Measurements from ENCODE around the gene RASA2. TPM values are rescaled to one million over a fixed set of nuclear protein-coding genes. Genes with fewer than 3 reads are reported as not detected.
A peak's percentile ranks its signal among the peaks of the same experiment; 100 is the strongest.

Gene RASA2
- total and polyA plus RNA-seq, 2 of the 8 experiments (the other 6 are each of a cell fraction or from before 2014, with no cell fraction given): 3.5 to 15.9 TPM

DNA sequence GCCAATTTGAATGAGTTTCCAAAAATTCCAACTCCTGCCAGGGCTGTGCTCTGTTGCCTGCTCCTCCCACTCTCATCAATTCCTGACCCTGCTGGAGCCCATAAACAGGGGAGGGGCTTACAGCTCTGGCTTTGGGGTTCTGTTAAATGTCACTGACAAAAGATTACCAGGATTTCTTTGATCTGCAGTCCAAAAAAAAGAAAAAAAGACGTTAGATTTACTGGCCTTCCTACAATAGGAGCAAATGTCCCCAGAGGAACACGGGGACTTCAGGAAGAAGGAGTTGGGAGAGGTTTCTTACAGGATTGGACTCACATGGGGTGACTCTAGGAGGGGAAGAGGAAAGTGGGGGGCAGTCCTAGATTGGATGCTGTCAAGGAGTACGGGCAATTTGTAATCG lies 167.0 kb downstream of the RASA2 start:
- Histone ChIP-seq H2AK5ac (ENCODE audit: low read depth, low read length) (no peak overlapping the region), H3K27me3 (replicated peaks in 1 of 4; ENCODE audit: control insufficient read depth in 3 of 4, extremely low read depth in 1 of 4, insufficient read depth in 3 of 4, low read length in 3 of 4) (peaks cover 1 to 10% (median 5%) of the 10 kb centered on the region in 4 experiments; a peak in 5 of 7 replicates), H3K18ac (ENCODE audit: extremely low read depth, low read length) (no peak overlapping the region), H2BK12ac (ENCODE audit: low read depth, low read length) (no peak overlapping the region), H3K4me3 (ENCODE audit: extremely low read depth in 1 of 4, insufficient read depth in 2 of 4, low read depth in 3 of 4, low read length in 4 of 4) (no peak overlapping the region), H3K4me2 (ENCODE audit: insufficient read depth in 1 of 2, low read depth in 2 of 2, low read length in 2 of 2) (no peak overlapping the region), H3K4me1 (replicated peaks in 1 of 4; ENCODE audit: control insufficient read depth in 3 of 4, insufficient read depth in 4 of 4, low read length in 3 of 4) (peaks cover 0 to 5% (median 0%) of the 10 kb centered on the region in 4 experiments; a peak in 1 of 7 replicates), H2BK15ac (ENCODE audit: low read length) (no peak overlapping the region), H3K27ac (ENCODE audit: low read depth, low read length) (no peak overlapping the region), H4K8ac (ENCODE audit: extremely low read depth, insufficient read depth, low read length) (no peak overlapping the region), H3K9me3 (ENCODE audit: insufficient read depth in 2 of 2, low read depth in 1 of 2, low read length in 1 of 2) (no peaks in the 10 kb centered on the region), H2BK120ac (replicated peaks; ENCODE audit: low read depth, low read length) (no peak overlapping the region), H3K9ac (replicated peaks in 1 of 4; ENCODE audit: extremely low read depth in 1 of 4, low read depth in 3 of 4, low read length in 3 of 4) (no peak overlapping the region), H2BK5ac (ENCODE audit: low read depth, low read length) (no peak overlapping the region), H3K4ac (replicated peaks; ENCODE audit: insufficient read length, low read depth, low read length) (no peak overlapping the region), H4K5ac (ENCODE audit: insufficient read length, low read depth, low read length) (no peak overlapping the region), H3K79me1 (ENCODE audit: low read depth, low read length) (no peaks in the 10 kb centered on the region), H3K14ac (ENCODE audit: insufficient read length) (no peak overlapping the region), H4K20me1 (replicated peaks in 1 of 2; ENCODE audit: control insufficient read depth in 1 of 2, insufficient read depth in 2 of 2, low read length in 2 of 2) (no peaks in the 10 kb centered on the region), H3K79me2 (ENCODE audit: control insufficient read depth in 1 of 2, insufficient read depth in 2 of 2, low read length in 2 of 2) (no peaks in the 10 kb centered on the region), H2BK20ac (ENCODE audit: low read length) (no peak overlapping the region), H3K23me2 (ENCODE audit: low read depth, low read length) (no peaks in the 10 kb centered on the region), H4K91ac (replicated peaks; ENCODE audit: insufficient read length, low read length) (no peak overlapping the region), H2AFZ (ENCODE audit: low read length) (0 out of 2 replicates have a peak overlapping the region, but pooled peaks have one; percentile 26), H3K23ac (ENCODE audit: insufficient read length) (no peak overlapping the region), H3K56ac (replicated peaks; ENCODE audit: insufficient read length, low read depth, low read length) (no peak overlapping the region), H3K36me3 (ENCODE audit: control insufficient read depth in 2 of 4, insufficient read depth in 4 of 4, low read length in 3 of 4) (no peaks in the 10 kb centered on the region)
- TF ChIP-seq CEBPB (IDR thresholded peaks at IDR 0.05; ENCODE audit: low read depth, low read length) (no peak), SIRT6 (IDR thresholded peaks at IDR 0.05; ENCODE audit: low read length) (no peak), KDM1A (IDR thresholded peaks at IDR 0.05; ENCODE audit: borderline replicate concordance, low read length) (no peak), ASH2L (IDR thresholded peaks at IDR 0.05; ENCODE audit: low read length) (no peak), SUZ12 (IDR thresholded peaks at IDR 0.05; ENCODE audit: low read length) (no peak), SP4 (IDR thresholded peaks at IDR 0.05; ENCODE audit: low read length) (no peak), HDAC6 (IDR thresholded peaks at IDR 0.05; ENCODE audit: low read depth, low read length) (no peak)
- TF ChIP-seq, protein P1, sequence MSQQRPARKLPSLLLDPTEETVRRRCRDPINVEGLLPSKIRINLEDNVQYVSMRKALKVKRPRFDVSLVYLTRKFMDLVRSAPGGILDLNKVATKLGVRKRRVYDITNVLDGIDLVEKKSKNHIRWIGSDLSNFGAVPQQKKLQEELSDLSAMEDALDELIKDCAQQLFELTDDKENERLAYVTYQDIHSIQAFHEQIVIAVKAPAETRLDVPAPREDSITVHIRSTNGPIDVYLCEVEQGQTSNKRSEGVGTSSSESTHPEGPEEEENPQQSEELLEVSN (IDR thresholded peaks at IDR 0.05): no peak
- TF ChIP-seq, protein P2, sequence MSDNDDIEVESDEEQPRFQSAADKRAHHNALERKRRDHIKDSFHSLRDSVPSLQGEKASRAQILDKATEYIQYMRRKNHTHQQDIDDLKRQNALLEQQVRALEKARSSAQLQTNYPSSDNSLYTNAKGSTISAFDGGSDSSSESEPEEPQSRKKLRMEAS (IDR thresholded peaks at IDR 0.05): no peak
- no peak for DNase-seq (ENCODE audit: low read depth in 1 of 2, low spot score in 2 of 2)
- ChIA-PET POLR2A (ENCODE audit: partially characterized antibody) (no interaction called here), CTCF (ENCODE audit: partially characterized antibody) (interaction anchor here (1.0 kb wide), 1 partner anchor 9 kb away, joined by 5 read pairs; no protein-coding TSS in a partner anchor)
- WGBS, 2 experiments (ENCODE audit: extremely low coverage in 1 of 2, insufficient coverage in 1 of 2, insufficient read length in 1 of 2, insufficient replicate concordance in 2 of 2, low coverage in 1 of 2, low lambda C conversion rate in 2 of 2, missing lambda C conversion rate in 1 of 2): 80% methylated on average over 4 of the region's 4 CpGs; no CpG with 5 or more reads in 1 of the 2 experiments
- FAIRE-seq: no peak

Data from H1 (cell line).